Duodenal mucosa (tissue), 2 donors: ENCODE results near the gene APOBEC3F.
"Not testable (repeated sequence)": the region's sequence is repeated elsewhere in the genome, so short reads cannot be mapped to it uniquely, and the experiment has no call there.

ENCODE experiments used
- H3K27ac ChIP-seq: one replicate; pipeline ENCODE4 v1.7.0; 2013; ENCODE audit warnings: low read depth, low read length
- H3K27me3 ChIP-seq, 2 donors: one replicate each; pipeline ENCODE4 v1.7.0; 2013; ENCODE audit warnings: low read length in 2 of 2, control low read depth in 1 of 2; ENCODE audit not compliant: insufficient read depth in 2 of 2, control insufficient read depth in 1 of 2
- H3K36me3 ChIP-seq, 2 donors: one replicate each; pipeline ENCODE4 v1.7.0; 2013; ENCODE audit warnings: low read length in 2 of 2, control low read depth in 1 of 2; ENCODE audit not compliant: insufficient read depth in 2 of 2, control insufficient read depth in 1 of 2
- H3K4me1 ChIP-seq, 2 donors: one replicate each; pipeline ENCODE4 v1.7.0; 2013; ENCODE audit warnings: low read length in 2 of 2, control low read depth in 1 of 2; ENCODE audit not compliant: insufficient read depth in 2 of 2, control insufficient read depth in 1 of 2
- H3K4me3 ChIP-seq, 2 donors: one replicate each; pipeline ENCODE4 v1.7.0; 2013; ENCODE audit warnings: low read length in 2 of 2, low read depth in 1 of 2
- H3K9ac ChIP-seq, 2 donors: one replicate each; pipeline ENCODE4 v1.7.0; 2013; ENCODE audit warnings: low read length in 2 of 2, low read depth in 1 of 2
- H3K9me3 ChIP-seq, 2 donors: one replicate each; pipeline ENCODE4 v1.7.0; 2013; ENCODE audit warnings: low read length in 2 of 2, control low read depth in 1 of 2; ENCODE audit not compliant: control insufficient read depth in 1 of 2

Gene APOBEC3F

DNA sequence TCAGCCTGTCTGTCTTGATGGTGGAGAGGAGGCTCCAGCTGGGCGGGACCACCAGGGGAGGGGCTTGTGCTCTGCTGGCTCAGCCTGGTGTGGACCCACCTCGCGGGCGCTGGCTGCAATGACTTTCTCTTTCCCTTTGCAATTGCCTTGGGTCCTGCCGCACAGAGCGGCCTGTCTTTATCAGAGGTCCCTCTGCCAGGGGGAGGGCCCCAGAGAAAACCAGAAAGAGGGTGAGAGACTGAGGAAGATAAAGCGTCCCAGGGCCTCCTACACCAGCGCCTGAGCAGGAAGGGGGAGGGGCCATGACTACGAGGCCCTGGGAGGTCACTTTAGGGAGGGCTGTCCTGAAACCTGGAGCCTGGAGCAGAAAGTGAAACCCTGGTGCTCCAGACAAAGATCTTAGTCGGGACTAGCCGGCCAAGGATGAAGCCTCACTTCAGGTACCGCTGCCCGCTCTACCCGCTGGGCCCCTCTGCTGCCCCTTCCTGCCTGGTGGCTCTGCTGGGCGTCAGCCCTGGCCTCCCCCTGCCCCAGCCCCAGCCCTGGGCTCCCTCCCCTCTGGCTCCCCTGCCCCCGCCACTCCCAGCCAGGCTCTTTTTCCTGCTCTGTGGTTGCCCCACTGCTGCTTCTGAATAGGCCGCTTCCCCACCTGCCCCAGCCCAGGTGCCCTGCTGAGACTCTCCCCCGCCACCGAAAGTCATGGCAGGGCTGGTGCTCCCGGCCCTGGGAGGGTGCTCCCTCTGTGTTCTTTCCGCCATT lies at the start of gene APOBEC3F:
Gene APOBEC3F, plus strand, starts transcription at position 327 of the 759 bp plus-strand sequence. Its CDS starts 97 bp downstream, at position 424.
- Histone ChIP-seq H3K4me1 (peaks cover 5 to 10% of the 10 kb centered on the region in 2 donors), H3K27ac (peak within 1 kb of the TSS; percentile 70), H3K4me3 (peak within 1 kb of the TSS; percentile 62 to 76), H3K9ac (peak within 1 kb of the TSS; percentile 44 to 57)
- not testable (repeated sequence) for H3K27me3 ChIP-seq, H3K9me3 ChIP-seq, H3K36me3 ChIP-seq

DNA sequence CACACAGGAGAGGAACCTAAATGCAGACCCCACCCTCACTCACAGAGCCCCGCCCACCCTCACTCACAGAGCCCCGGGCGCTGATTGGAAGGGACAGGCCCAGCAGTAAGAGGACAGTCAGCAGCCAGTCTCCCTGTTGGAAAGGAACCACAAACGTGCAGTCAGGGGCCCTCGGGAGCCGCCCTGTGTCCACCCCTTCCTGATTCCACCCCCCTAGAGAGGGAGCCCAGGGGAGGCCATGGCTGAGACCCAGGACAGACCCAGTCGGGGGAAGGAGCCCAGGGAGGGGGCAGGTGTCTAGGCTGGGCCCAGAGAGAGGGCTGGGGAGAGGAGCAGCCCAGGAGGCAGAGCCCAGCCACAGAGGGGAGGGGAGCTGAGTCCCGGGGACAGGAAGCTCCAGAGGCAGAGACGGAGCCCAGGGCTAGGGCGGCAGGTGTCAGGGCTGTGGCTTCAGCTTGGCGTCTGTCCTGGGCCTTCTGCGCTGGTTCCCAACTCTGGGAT lies 47.7 kb upstream of the APOBEC3F start:
- not testable (repeated sequence) for H3K4me1 ChIP-seq, H3K4me3 ChIP-seq, H3K27me3 ChIP-seq, H3K36me3 ChIP-seq, H3K27ac ChIP-seq, H3K9me3 ChIP-seq, H3K9ac ChIP-seq

DNA sequence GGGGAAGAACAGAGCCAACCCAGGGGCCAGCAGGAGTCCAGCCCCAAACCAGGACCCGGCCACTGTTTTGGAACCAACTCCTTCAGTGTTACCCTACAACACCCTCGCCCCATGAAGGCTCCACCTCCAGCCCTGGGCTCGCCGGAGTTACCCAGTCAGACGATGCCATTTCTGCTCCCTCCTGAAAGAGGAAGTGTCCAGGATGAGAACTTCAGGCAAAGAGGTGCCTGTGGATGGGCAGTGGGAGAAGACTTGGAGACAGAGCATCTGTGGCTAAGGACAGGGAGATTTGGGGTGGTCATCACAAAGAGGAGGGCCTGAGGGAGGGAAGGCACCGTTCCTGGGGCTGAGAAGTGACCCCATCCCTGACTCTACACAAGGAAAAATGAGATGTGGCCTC lies 44.6 kb upstream of the APOBEC3F start:
- Histone ChIP-seq H3K27me3 (no peaks in the 10 kb centered on the region), H3K4me3 (no peak overlapping the region), H3K4me1 (no peaks in the 10 kb centered on the region), H3K27ac (no peak overlapping the region), H3K9ac (no peak overlapping the region), H3K9me3 (no peaks in the 10 kb centered on the region), H3K36me3 (no peaks in the 10 kb centered on the region)

DNA sequence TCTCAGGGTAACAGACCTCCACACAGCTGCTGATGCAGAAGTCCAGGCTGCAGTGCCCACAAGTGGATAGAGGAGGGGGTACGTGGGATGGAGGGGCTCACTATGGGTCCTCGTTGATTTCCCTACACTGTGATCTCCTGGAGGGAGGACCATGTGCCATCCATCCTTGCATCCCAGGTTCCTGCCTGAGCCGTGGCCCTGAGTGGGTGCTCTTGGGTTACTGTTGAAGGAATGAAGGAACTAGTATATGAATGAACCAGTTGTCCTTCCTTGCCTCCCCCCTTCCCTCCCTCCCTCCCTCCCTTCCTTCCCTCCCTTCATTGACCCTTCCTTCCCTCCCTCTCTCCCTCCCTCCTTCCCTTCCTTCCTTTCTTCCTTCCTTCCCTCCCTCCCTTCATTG lies 43.1 kb upstream of the APOBEC3F start:
- Histone ChIP-seq H3K27me3 (no peaks in the 10 kb centered on the region), H3K9ac (no peak overlapping the region), H3K36me3 (no peaks in the 10 kb centered on the region), H3K4me3 (no peak overlapping the region), H3K27ac (no peak overlapping the region), H3K9me3 (no peaks in the 10 kb centered on the region), H3K4me1 (no peaks in the 10 kb centered on the region)

DNA sequence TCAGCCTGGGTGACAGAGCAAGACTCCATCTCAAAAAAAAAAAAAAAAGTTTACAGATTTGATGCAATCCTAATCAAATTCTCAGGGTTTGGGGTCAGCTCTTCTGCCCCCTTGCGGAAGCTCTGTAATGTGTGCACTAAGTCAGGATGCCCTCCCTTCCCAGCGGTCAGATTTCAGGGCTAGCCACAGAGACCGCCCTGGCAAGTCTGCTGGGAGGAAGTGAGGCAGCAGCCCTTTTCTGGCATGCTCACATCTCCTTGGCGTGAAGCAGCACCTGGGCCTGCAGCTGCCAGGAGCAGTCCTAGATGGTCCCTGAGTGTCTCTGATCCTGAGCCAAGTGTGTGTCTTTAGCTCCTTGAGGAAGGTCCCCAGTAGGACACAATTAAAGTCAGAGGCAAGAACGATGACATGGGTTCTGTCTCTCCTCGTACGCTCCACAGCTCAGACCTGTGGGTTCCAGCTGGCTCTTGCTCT lies 37.5 kb upstream of the APOBEC3F start:
- no peak overlapping the region for H3K9ac ChIP-seq
- H3K36me3 ChIP-seq = no peaks in the 10 kb centered on the region
- no peaks in the 10 kb centered on the region for H3K27me3 ChIP-seq
- no peaks in the 10 kb centered on the region for H3K9me3 ChIP-seq
- no peak overlapping the region for H3K27ac ChIP-seq
- no peak overlapping the region for H3K4me3 ChIP-seq
- peaks cover 0 to 6% of the 10 kb centered on the region in 2 donors for H3K4me1 ChIP-seq

DNA sequence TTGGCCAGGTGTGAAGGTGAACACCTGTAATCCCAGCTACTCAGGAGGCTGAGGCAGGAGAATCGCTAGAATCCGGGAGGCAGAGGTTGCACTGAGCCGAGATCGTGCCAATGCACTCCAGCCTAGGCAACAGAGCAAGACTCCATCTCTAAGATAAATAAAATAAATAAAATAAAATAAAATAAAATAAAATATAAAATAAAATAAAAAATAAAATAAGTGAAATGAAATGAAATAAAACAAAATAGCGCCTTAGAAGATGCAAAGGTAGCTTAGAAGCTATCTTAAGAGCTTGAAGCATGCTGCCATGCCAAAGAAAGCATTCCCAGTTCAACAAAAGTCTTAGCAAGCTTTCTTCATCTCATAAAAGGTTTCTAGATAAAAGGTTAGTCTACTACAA lies 33.5 kb upstream of the APOBEC3F start:
- Histone ChIP-seq H3K27ac (no peak overlapping the region), H3K9ac (no peak overlapping the region), H3K27me3 (no peaks in the 10 kb centered on the region)

DNA sequence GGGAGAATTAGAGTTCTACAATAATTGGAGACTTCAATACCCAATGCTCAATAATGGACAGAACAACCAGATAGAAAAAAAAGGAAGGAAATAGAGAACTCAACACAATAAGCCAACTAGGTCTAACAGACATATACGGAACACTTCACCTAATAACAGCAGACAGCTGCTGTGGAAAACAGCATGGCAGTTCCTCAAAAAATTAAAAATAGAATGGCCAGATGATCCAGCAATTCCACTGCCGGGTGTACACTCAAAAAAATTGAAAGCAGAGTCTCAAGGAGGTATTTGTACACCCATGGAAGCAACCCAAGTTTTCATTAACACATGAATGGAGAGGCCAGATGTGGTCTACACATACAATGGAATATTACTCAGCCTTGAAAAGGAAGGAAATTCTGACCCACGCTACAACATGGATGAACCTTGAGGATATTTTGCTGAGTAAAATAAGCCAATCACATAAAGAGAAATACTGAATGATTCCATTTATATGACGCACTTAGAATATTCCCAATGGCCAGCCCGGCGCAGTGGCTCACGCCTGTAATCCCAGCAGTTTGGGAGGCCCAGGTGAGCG lies 32.3 kb upstream of the APOBEC3F start:
- not testable (repeated sequence) for H3K27ac ChIP-seq, H3K36me3 ChIP-seq, H3K4me1 ChIP-seq, H3K27me3 ChIP-seq, H3K4me3 ChIP-seq, H3K9me3 ChIP-seq, H3K9ac ChIP-seq

More for the DNA sequence above, 33.5 kb upstream of the APOBEC3F start:
- H3K36me3 ChIP-seq = no peaks in the 10 kb centered on the region
- no peaks in the 10 kb centered on the region for H3K9me3 ChIP-seq
- no peak overlapping the region for H3K4me3 ChIP-seq
- peaks cover 0 to 6% of the 10 kb centered on the region in 2 donors for H3K4me1 ChIP-seq

DNA sequence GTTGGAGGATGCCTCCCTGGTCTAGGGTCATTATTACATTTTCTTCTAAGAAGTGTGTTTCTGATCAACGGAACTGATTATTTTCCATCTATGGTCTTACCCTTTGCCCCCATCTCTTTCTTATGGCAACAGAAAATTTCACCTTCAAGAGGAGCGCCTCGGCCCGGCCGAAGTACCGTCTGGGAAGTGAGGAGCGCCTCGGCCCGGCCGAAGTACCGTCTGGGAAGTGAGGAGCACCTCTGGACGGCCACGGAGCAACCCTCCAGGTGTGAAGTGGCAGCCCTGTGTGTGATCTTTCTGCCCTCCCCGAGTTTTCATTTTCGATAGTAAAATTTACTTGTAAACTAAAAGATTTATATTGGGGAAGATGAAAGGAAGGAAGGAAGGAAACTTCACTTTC lies 29.7 kb upstream of the APOBEC3F start:
- Histone ChIP-seq H3K4me3 (no peak overlapping the region), H3K4me1 (peaks cover 5 to 14% of the 10 kb centered on the region in 2 donors), H3K27ac (no peak overlapping the region), H3K9ac (no peak overlapping the region), H3K36me3 (no peaks in the 10 kb centered on the region), H3K9me3 (no peaks in the 10 kb centered on the region), H3K27me3 (no peaks in the 10 kb centered on the region)

DNA sequence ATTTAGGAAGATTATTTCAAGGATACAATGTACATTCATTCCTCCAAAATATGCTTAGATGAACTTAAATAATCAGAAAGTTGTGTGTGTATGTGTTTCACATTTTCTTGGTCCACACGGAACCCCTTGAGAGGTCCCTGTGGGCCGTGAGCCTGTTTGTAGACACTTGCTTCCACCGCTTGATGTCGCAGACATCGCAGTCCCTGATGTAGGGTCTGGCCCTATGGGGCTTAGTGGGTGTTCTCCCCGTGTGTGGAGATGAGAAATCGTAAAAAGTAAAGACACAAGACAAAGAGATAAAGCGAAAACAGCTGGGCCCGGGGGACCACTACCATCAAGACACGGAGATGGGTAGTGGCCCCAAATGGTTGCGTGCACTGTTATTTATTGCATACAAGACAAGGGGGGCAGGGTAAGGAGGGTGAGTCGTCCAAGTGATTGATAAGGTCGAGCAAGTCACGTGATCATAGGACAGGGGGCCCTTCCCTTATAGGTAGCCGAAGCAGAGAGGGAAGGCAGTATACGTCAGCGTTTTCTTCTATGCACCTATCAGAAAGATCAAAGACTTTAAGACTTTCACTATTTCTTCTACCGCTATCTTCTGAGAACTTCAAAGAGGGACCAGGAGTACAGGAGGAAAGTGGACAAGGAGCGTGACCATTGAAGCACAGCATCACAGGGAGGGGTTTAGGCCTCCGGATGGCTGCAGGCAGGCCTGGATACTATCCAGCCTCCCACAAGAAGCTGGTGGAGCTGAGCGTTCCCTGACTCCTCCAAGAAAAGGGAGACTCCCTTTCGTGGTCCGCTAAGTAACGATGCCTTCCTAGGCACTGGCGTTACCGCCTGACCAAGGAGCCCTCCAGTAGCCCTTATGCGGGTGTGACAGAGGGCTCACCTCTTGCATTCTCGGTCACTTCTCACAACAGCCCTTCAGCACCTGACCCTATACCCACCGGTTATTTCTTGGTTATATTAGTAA lies 27.8 kb upstream of the APOBEC3F start:
- Histone ChIP-seq H3K9ac (no peak overlapping the region), H3K36me3 (no peaks in the 10 kb centered on the region), H3K9me3 (no peaks in the 10 kb centered on the region), H3K27me3 (no peaks in the 10 kb centered on the region), H3K4me3 (no peak overlapping the region), H3K4me1 (peaks cover 5 to 14% of the 10 kb centered on the region in 2 donors), H3K27ac (no peak overlapping the region)
